ENCODE data around the gene RASGRF1. TPM values are rescaled to one million over a fixed set of nuclear protein-coding genes. Genes with fewer than 3 reads are reported as not detected.

RASGRF1 gene
- total RNA-seq, 2 experiments from 2014 or later, result 3.0 to 4.5 TPM

- Histone ChIP-seq H4K20me1 (ENCODE audit: insufficient read depth, low read length) (no peaks in the 10 kb centered on the region), H3K9me2 (ENCODE audit: insufficient read depth, low read length) (no peaks in the 10 kb centered on the region), H3K4me3 (ENCODE audit: low read depth, low read length, poor library complexity, severe bottlenecking) (no peak overlapping the region), H2AFZ (ENCODE audit: low read length) (no peak overlapping the region), H3K79me2 (ENCODE audit: insufficient read depth, low read depth, low read length) (no peaks in the 10 kb centered on the region), H3K9me3 (ENCODE audit: low read length) (no peaks in the 10 kb centered on the region), H3K4me2 (ENCODE audit: low read length) (no peak overlapping the region), H3K4me1 (ENCODE audit: insufficient read depth, low read length, poor library complexity, severe bottlenecking) (no peaks in the 10 kb centered on the region), H3K36me3 (ENCODE audit: insufficient read depth, low read length) (peaks cover 51% of the 10 kb centered on the region), H3K27ac (ENCODE audit: low read depth, low read length, poor library complexity, severe bottlenecking) (no peak overlapping the region)
- no peak for DNase-seq (ENCODE audit: low spot score)
- TF ChIP-seq CTCF (conservative IDR thresholded peaks at IDR 0.05; ENCODE audit: low read length) (no peak), EZH2phosphoT487 (IDR thresholded peaks at IDR 0.05; ENCODE audit: borderline replicate concordance, low read depth, low read length) (no peak)
- ChIA-PET POLR2A (interaction anchor here (0.8 kb wide), 1 partner anchor 10 kb away, joined by 3 read pairs; no protein-coding TSS in a partner anchor), CTCF (ENCODE audit: unreplicated experiment) (no interaction called here)
- intact Hi-C loops (cut with micrococcal nuclease; ENCODE audit: unreplicated experiment), result no loop called here
- BruUV-seq (replicated peaks), result no TSS peak
Observed at GRCh38 chr15:78921940-78922339, 168.6 kb downstream of the RASGRF1 start.

GRCh38 chr15:78921517-78921916, 169.1 kb downstream of the RASGRF1 start:
- Histone ChIP-seq H3K27ac (ENCODE audit: low read depth, low read length, poor library complexity, severe bottlenecking) (no peak overlapping the region), H3K4me2 (ENCODE audit: low read length) (no peak overlapping the region), H3K9me3 (ENCODE audit: low read length) (no peaks in the 10 kb centered on the region), H3K79me2 (ENCODE audit: insufficient read depth, low read depth, low read length) (no peaks in the 10 kb centered on the region), H4K20me1 (ENCODE audit: insufficient read depth, low read length) (no peaks in the 10 kb centered on the region), H3K36me3 (ENCODE audit: insufficient read depth, low read length) (peaks cover 48% of the 10 kb centered on the region), H3K4me1 (ENCODE audit: insufficient read depth, low read length, poor library complexity, severe bottlenecking) (no peaks in the 10 kb centered on the region), H2AFZ (ENCODE audit: low read length) (no peak overlapping the region), H3K9me2 (ENCODE audit: insufficient read depth, low read length) (no peaks in the 10 kb centered on the region), H3K4me3 (ENCODE audit: low read depth, low read length, poor library complexity, severe bottlenecking) (no peak overlapping the region)
- BruUV-seq (replicated peaks), result no TSS peak
- ChIA-PET POLR2A (interaction anchor here (0.8 kb wide), 1 partner anchor 9 kb away, joined by 3 read pairs; no protein-coding TSS in a partner anchor), CTCF (ENCODE audit: unreplicated experiment) (no interaction called here)
- no peak for TF ChIP-seq EZH2phosphoT487 (IDR thresholded peaks at IDR 0.05; ENCODE audit: borderline replicate concordance, low read depth, low read length)
- no peak for TF ChIP-seq CTCF (conservative IDR thresholded peaks at IDR 0.05; ENCODE audit: low read length)
- intact Hi-C loops (cut with micrococcal nuclease; ENCODE audit: unreplicated experiment), result no loop called here
- DNase-seq (ENCODE audit: low spot score), result no peak

- BruUV-seq (replicated peaks), result no TSS peak
- intact Hi-C loops (cut with micrococcal nuclease; ENCODE audit: unreplicated experiment), result no loop called here
Observed at GRCh38 chr15:78917888-78918287, 172.7 kb downstream of the RASGRF1 start.

More at GRCh38 chr15:78917888-78918287, 172.7 kb downstream of the RASGRF1 start:
- H3K9me3 ChIP-seq (ENCODE audit: low read length), result no peaks in the 10 kb centered on the region
- H3K9me2 ChIP-seq (ENCODE audit: insufficient read depth, low read length), result no peaks in the 10 kb centered on the region
- H3K79me2 ChIP-seq (ENCODE audit: insufficient read depth, low read depth, low read length), result no peaks in the 10 kb centered on the region
- CTCF ChIA-PET (ENCODE audit: unreplicated experiment), result no interaction called here
- no peaks in the 10 kb centered on the region for H3K4me1 ChIP-seq (ENCODE audit: insufficient read depth, low read length, poor library complexity, severe bottlenecking)
- H3K36me3 ChIP-seq (ENCODE audit: insufficient read depth, low read length), result peaks cover 69% of the 10 kb centered on the region
- TF ChIP-seq CTCF (conservative IDR thresholded peaks at IDR 0.05; ENCODE audit: low read length) (no peak), EZH2phosphoT487 (IDR thresholded peaks at IDR 0.05; ENCODE audit: borderline replicate concordance, low read depth, low read length) (no peak)
- no peak overlapping the region for H2AFZ ChIP-seq (ENCODE audit: low read length)
- no peak for DNase-seq (ENCODE audit: low spot score)
- POLR2A ChIA-PET, result no interaction called here
- no peak overlapping the region for H3K4me3 ChIP-seq (ENCODE audit: low read depth, low read length, poor library complexity, severe bottlenecking)
- no peaks in the 10 kb centered on the region for H4K20me1 ChIP-seq (ENCODE audit: insufficient read depth, low read length)
- H3K4me2 ChIP-seq (ENCODE audit: low read length), result no peak overlapping the region
- H3K27ac ChIP-seq (ENCODE audit: low read depth, low read length, poor library complexity, severe bottlenecking), result no peak overlapping the region

All from OCI-LY7 (cell line).